HG02759 (cell line): ENCODE data around the gene CMPK2.

Experiments used
- ATAC-seq: cut with Tn5 transposase; IDR thresholded peaks from one replicate; pipeline ENCODE4 v1.9.1; 2021; ENCODE audit warnings: mild to moderate bottlenecking, moderate library complexity; ENCODE audit not compliant: unreplicated experiment

Gene CMPK2

DNA sequence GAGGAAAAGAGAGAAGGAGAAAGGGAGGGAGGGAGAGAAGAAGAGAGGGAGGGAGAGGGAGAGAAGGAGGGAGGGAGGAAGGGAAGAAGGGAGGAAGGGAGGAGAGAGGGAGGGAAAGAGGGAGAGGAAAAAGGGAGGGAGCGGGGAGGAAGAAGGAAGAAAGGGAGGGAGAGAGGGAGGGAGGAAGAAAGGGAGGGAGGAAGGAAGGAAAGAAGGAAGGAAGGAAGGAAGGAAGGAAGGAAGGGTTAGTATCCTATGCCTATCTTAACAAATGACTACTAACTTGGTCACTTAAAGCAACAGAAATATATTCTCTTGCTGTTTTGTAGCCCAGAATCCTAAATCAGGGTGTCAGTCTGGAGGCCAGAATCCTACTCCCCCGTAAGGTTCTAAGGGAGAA lies 52.1 kb downstream of the CMPK2 start:
- no peak for ATAC-seq

DNA sequence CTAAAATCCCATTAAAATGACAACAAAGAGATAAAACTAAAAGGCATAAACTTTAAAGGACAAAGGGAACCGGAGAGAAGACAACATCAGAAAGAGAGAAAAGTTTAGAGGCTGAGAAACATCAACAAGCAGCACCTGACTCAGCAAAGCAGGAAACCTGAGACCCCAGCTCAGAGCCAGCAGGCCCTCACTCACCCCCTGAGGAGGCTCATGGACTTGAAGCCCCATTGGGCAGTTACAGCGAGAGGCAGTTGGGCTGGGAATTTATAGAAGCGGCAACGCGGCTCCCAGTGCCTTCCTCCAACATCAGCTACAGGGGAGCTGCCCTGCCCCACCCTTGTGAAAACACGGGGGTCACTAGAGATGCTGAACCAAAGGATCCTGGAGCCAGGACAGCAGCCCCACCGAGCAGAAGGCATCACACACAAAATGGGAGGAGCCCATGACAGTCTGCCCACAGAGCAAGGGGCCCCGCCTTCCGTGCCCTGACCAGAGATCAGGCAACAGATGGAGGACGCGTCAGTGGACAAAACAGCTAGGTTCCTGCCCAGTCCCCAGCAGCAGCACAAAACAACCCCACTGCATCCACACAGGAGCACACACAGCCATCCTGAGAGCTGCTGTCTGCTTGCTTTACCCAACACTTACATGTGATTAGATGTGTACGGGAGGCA lies 52.7 kb downstream of the CMPK2 start:
- ATAC-seq, result no peak

DNA sequence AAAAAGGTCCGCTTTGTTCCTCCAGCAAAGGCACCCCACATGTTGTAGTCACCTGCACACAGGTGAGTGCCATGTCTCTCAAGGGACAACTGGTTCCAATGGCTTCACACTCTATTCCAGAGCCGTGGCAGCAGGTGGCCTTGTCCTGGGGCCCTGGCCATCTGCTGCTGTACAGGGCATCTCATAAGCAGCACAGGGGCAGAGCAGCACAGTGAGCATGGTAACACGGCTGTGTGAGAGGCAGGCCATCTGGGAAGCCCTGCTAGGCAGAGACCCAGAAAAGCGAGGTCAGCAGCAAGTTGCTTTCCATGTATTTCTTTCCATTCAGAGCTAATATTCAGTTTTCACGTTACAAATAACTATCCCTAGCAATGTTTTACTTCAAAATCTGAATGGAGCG lies 54.7 kb downstream of the CMPK2 start:
- ATAC-seq, result no peak

DNA sequence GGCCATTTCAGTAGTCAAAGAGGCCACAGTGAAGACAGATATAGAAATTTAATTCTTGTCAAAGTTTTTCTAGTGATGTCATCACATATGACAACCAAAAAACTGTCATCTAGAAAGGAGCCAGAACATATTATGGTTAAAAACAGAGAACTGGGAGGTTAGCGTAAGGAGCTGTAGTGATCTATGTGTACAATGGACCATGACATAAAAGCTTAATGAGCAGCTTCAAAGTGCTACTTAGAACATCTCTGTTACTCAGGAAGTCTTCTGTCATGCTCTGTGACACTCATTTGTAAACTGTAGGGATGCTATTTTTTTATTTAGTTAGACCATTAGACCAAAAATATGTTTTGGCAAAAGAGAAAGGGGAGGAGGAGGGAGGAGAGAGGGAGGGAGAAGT lies 57.3 kb downstream of the CMPK2 start:
- no peak for ATAC-seq

DNA sequence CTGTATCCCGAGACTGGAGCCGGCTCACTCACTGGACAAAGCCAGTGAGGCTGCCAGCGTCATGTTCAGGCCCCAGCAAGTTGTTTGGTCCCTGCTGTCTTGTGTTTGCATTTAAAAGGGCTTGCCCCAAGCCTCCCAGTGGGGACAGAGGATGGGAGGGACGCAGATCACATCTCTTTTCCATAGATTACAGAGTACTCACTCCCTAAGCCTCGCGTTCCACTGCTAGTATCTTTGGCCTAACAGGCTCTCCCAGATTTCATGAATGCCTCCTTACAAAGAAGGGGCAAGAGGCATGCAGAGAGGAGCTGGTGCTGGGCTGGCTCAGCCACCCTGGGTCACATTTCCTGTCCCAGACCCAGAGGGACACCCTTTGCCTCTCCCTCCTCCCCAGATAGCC lies 59.1 kb downstream of the CMPK2 start:
- no peak for ATAC-seq

DNA sequence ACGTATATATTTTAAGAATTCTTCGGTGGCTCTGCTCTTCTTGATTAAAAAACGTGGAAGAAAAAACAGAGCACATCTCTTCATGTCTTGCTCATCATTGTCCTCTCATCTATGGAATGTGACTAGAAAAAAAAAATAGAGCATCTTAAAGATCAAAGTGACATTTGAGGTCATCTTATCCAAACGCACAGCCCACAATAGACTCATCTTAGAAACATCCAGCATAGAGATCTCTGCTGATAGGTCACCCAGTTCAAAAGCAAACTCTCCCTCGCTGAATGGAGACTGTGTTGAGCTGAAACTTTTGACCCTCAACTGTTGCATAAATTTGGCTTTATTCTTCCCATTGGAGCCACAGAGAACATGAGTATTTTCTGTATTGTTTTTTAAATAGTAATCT lies 65.2 kb downstream of the CMPK2 start:
- ATAC-seq, result no peak
